ENCODE measurements around the gene NR2F2. TPM values are rescaled to one million over a fixed set of nuclear protein-coding genes. Genes with fewer than 3 reads are reported as not detected.

NR2F2 gene
- not detected for polyA plus RNA-seq

- H3K4me1 Mint-ChIP-seq: peaks cover 0 to 7% (median 5%) of the 10 kb centered on the region in 3 donors
- peak within 1 kb of the TSS; percentile 58 to 88 (median 78) for H3K4me3 Mint-ChIP-seq
- H3K27ac Mint-ChIP-seq: peak within 1 kb of the TSS; percentile 20 to 85 (median 63)
- H3K27me3 Mint-ChIP-seq: peaks cover 61% of the 10 kb centered on the region
- peaks cover 2% of the 10 kb centered on the region for H3K36me3 Mint-ChIP-seq
- peaks cover 0 to 11% (median 0%) of the 10 kb centered on the region in 3 donors for H3K9me3 Mint-ChIP-seq
Observed at GRCh38 chr15:96330450-96331143, at the start of gene NR2F2. TSS of gene NR2F2 (plus strand) at chr15:96330700. CDS start at chr15:96332106, 1,406 bp downstream.

DNA sequence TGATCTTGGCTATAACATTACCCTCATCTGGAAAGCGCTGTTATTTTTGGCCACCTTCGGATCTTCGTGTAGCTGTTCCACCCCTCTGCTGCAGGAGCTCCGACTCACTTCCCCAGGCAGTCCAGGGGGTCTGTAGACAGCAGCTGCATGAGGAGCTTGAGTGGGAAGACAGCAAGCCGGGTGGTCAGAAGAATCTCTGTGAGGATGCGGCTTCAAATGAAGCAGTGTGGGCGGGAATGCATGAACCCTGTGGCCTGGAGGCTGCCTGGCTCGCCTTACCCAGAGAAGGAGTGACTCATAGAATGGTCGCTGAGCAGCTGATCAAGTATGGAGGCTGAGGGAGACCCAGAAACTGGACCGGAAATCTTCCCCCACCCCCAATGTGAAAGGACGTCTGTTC, 45.2 kb upstream of the NR2F2 start:
- H3K27ac Mint-ChIP-seq: no peak overlapping the region

DNA sequence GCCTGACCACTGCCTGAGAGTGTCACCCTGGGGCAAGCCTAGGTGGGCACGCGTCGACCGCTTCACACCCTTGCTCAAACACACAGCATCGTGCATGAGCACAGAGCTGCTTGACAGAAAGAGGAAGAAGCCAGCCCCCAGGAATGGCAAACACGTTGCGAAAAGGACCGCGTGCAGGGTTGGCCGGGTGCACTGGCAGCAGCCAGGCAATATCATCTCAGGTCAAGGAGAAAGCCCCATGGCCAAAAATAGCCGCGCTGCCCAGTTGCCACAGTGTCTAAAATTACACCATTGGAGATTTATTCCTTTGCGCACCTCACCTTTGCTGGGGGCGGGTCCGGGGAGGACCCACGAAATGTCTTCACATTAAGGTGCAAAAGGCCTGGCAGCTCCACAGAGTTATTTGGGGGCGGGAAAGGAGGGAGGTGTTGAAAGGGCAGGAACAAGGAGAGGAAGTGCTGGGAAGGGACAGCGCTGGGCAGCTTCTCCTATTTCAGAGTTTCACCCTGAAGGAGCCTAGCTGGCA, 44.7 kb upstream of the NR2F2 start:
- Mint-ChIP-seq H3K4me1 (no peaks in the 10 kb centered on the region), H3K27ac (no peak overlapping the region), H3K36me3 (peaks cover 1% of the 10 kb centered on the region), H3K4me3 (no peak overlapping the region), H3K9me3 (peaks cover 7 to 10% (median 9%) of the 10 kb centered on the region in 3 donors), H3K27me3 (peaks cover 2% of the 10 kb centered on the region)

More for the DNA sequence above, 45.2 kb upstream of the NR2F2 start:
- Mint-ChIP-seq H3K27me3 (peaks cover 2% of the 10 kb centered on the region), H3K4me3 (no peak overlapping the region), H3K4me1 (no peaks in the 10 kb centered on the region), H3K36me3 (peaks cover 1% of the 10 kb centered on the region), H3K9me3 (peaks cover 7 to 10% (median 9%) of the 10 kb centered on the region in 3 donors)

- no peaks in the 10 kb centered on the region for H3K36me3 Mint-ChIP-seq
- no peaks in the 10 kb centered on the region for H3K4me1 Mint-ChIP-seq
- H3K9me3 Mint-ChIP-seq: peaks cover 0 to 3% (median 2%) of the 10 kb centered on the region in 3 donors
- no peaks in the 10 kb centered on the region for H3K27me3 Mint-ChIP-seq
- H3K27ac Mint-ChIP-seq: no peak overlapping the region
- H3K4me3 Mint-ChIP-seq: no peak overlapping the region
Observed at GRCh38 chr15:96290679-96291078, 39.8 kb upstream of the NR2F2 start.

DNA sequence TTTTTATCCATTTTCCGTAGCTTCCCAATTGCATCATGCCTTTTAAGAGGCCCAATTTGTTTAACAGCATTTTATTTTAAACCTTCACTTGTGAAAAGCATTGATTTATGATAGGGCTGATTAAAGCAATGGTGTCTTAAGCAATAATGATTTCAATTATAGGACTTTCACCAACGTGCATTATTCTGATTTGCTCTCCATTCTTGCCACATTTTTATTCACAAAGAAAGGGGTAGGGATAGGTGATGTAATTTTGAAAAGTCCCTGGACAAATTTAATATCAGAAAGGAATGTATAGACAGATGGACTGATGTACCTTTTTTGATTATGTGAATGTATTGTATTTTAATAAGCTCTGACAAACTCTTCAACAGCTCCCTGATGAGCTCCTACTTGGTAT, 37.9 kb upstream of the NR2F2 start:
- Mint-ChIP-seq H3K9me3 (peaks cover 4 to 6% (median 6%) of the 10 kb centered on the region in 3 donors), H3K4me1 (no peaks in the 10 kb centered on the region), H3K27ac (no peak overlapping the region), H3K4me3 (no peak overlapping the region), H3K27me3 (no peaks in the 10 kb centered on the region), H3K36me3 (no peaks in the 10 kb centered on the region)

DNA sequence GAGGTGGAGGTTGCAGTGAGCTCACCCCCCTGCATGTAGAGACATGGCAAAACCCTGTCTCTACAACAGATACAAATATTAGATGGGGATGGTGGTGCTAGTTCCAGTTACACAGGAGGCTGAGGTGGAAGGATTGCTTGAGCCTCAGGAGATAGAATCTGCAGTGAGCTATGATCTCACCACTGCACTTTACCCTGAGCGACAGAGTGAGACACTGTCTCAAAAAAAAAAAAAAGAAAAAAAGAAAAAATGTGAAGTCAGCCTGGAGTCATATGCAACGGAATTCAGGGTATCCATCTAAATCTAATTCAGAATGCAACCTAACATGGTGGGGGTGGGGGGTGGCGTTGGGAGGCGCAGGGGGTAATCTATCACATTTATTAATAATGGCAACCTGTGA, 37.1 kb upstream of the NR2F2 start:
- H3K27ac Mint-ChIP-seq: no peak overlapping the region
- H3K4me1 Mint-ChIP-seq: no peaks in the 10 kb centered on the region
- H3K36me3 Mint-ChIP-seq: no peaks in the 10 kb centered on the region
- no peak overlapping the region for H3K4me3 Mint-ChIP-seq
- H3K27me3 Mint-ChIP-seq: no peaks in the 10 kb centered on the region
- peaks cover 6 to 13% (median 7%) of the 10 kb centered on the region in 3 donors for H3K9me3 Mint-ChIP-seq

DNA sequence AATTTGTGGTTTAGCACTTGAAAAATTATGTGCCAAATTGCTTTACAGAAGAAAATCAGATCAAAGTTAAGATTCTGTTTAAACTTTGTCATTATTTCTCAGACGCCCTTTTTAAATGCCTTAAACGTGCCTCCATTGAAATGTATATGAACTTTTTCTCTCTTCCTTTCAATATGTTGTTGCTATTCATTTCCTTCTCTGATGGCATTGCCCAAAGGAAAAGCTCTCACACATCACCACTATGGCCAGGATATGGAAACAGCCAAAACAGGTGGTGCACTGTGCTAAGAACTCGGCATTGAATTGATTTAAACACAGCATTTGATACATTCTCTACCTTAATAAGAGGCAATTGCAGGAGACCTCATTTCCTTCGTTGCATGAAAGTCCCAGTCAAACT, 35.7 kb upstream of the NR2F2 start:
- Mint-ChIP-seq H3K4me3 (no peak overlapping the region), H3K36me3 (no peaks in the 10 kb centered on the region), H3K27me3 (no peaks in the 10 kb centered on the region), H3K9me3 (peaks cover 6 to 18% (median 10%) of the 10 kb centered on the region in 3 donors), H3K27ac (no peak overlapping the region), H3K4me1 (no peaks in the 10 kb centered on the region)

DNA sequence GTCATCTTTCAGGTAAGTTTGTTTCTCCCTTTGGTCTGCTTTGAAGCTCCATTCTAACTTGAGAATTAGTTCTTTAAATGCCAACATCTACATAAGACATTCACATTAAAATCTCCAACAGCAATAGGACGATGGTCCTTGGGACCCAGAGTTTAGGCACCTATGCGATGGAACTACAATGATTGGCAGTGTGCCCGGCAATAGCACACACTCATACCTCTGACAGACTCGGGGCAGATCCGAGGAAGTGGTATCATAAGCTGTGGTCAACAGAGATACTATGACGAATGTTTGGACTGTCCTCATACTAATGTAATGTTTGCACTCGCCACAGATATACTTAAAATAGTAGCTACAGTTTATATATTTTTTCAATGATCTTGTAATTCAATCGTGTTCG, 34.2 kb upstream of the NR2F2 start:
- Mint-ChIP-seq H3K27me3 (no peaks in the 10 kb centered on the region), H3K9me3 (peaks cover 6 to 18% (median 8%) of the 10 kb centered on the region in 3 donors), H3K4me3 (no peak overlapping the region), H3K36me3 (no peaks in the 10 kb centered on the region), H3K4me1 (no peaks in the 10 kb centered on the region), H3K27ac (no peak overlapping the region)

DNA sequence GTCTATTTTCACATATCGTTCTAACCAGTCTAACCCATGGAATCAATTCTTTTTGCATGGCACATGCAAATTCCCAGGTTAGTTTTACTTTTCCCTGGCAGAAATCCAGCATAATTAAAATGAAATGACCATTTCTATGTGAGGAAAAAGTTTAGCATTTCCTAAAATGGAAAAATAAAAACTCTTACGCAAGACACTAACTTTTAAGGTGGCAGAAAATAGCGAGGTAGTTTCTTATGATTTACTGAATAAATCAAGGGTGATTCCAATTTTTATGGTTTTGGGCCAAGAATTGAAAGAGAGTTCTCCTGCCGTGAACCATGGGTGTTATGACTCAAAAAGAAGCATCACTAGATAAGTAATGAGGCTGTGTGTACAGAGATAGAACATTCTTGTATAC, 32.7 kb upstream of the NR2F2 start:
- Mint-ChIP-seq H3K9me3 (peaks cover 8 to 20% (median 9%) of the 10 kb centered on the region in 3 donors), H3K4me1 (no peaks in the 10 kb centered on the region), H3K4me3 (peak overlapping the region in 1 of 4 donors; percentile 18), H3K36me3 (no peaks in the 10 kb centered on the region), H3K27ac (no peak overlapping the region), H3K27me3 (no peaks in the 10 kb centered on the region)

DNA sequence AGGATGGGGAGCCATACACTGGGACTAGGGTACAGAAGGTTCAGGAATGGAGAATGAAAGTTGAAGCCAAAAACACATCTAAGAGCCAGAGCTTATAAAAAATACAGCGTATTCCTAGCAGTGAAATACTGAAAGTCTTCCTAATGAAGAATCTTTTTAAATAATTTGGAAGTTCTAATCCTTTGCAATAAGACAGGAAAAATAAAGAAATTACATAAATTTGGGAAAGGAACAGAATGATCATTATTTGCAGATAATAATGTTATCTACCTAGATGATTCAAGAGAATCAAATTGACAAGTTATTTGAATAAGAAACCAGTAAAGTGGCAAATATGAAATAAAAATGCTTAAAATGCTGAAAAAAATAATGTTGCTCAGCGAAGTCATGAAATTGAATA, 32.3 kb upstream of the NR2F2 start:
- Mint-ChIP-seq H3K4me1 (no peaks in the 10 kb centered on the region), H3K27me3 (no peaks in the 10 kb centered on the region), H3K9me3 (peaks cover 8 to 22% (median 9%) of the 10 kb centered on the region in 3 donors), H3K27ac (no peak overlapping the region), H3K36me3 (no peaks in the 10 kb centered on the region), H3K4me3 (peak overlapping the region in 1 of 4 donors; percentile 18)

GRCh38 chr15:96300836-96301235, 29.7 kb upstream of the NR2F2 start:
- no peaks in the 10 kb centered on the region for H3K27me3 Mint-ChIP-seq
- no peak overlapping the region for H3K27ac Mint-ChIP-seq

GRCh38 chr15:96303503-96304056, 26.9 kb upstream of the NR2F2 start:
- Mint-ChIP-seq H3K4me3 (no peak overlapping the region), H3K27me3 (no peaks in the 10 kb centered on the region), H3K9me3 (peaks cover 3 to 11% (median 5%) of the 10 kb centered on the region in 3 donors), H3K4me1 (no peaks in the 10 kb centered on the region), H3K36me3 (peaks cover 1% of the 10 kb centered on the region), H3K27ac (no peak overlapping the region)

More at GRCh38 chr15:96300836-96301235, 29.7 kb upstream of the NR2F2 start:
- H3K4me1 Mint-ChIP-seq: no peaks in the 10 kb centered on the region
- no peak overlapping the region for H3K4me3 Mint-ChIP-seq
- no peaks in the 10 kb centered on the region for H3K36me3 Mint-ChIP-seq
- peaks cover 8 to 21% (median 9%) of the 10 kb centered on the region in 3 donors for H3K9me3 Mint-ChIP-seq

DNA sequence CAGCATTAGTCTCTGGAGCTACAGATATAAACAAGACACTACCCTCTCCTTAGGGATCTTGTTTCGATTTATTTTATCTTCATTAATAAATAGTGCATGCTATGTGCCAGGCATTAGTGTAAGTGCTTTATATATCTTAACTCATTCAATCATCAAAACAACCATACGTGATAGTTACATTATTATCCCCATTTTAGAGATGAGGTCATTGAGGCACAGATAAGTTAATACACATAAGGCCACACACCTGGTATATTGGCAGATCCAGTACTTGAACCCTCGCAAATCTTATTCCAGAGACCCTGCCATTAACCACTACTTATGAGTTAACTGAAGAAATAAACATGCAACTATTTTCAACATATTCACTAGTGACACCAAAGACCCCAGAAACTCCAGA, 25.7 kb upstream of the NR2F2 start:
- no peaks in the 10 kb centered on the region for H3K27me3 Mint-ChIP-seq
- peaks cover 1% of the 10 kb centered on the region for H3K36me3 Mint-ChIP-seq
- H3K4me1 Mint-ChIP-seq: no peaks in the 10 kb centered on the region
- no peak overlapping the region for H3K4me3 Mint-ChIP-seq
- peaks cover 4 to 7% (median 5%) of the 10 kb centered on the region in 3 donors for H3K9me3 Mint-ChIP-seq
- no peak overlapping the region for H3K27ac Mint-ChIP-seq

DNA sequence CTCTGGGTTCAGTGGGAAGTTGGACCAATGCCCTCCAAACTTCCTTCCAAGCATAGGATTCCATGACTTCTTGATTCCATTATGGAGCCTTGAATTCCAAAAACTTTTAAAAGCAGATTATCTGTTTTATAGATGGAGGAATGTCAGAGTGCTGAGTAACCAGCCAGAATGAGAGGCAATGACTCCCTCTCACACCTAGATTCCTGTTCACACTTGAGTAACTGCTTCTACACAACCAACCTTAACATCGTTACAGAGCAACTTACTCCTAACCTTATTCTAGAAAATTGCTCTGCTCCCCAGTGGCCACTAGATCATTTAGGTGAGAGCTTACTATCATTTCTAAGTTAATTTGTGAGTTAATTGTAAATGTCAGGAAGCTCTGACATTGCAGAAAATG, 24.2 kb upstream of the NR2F2 start:
- no peak overlapping the region for H3K27ac Mint-ChIP-seq
- H3K4me3 Mint-ChIP-seq: no peak overlapping the region
- H3K27me3 Mint-ChIP-seq: no peaks in the 10 kb centered on the region
- peaks cover 5 to 7% (median 5%) of the 10 kb centered on the region in 3 donors for H3K9me3 Mint-ChIP-seq
- H3K36me3 Mint-ChIP-seq: peaks cover 1% of the 10 kb centered on the region
- no peaks in the 10 kb centered on the region for H3K4me1 Mint-ChIP-seq

DNA sequence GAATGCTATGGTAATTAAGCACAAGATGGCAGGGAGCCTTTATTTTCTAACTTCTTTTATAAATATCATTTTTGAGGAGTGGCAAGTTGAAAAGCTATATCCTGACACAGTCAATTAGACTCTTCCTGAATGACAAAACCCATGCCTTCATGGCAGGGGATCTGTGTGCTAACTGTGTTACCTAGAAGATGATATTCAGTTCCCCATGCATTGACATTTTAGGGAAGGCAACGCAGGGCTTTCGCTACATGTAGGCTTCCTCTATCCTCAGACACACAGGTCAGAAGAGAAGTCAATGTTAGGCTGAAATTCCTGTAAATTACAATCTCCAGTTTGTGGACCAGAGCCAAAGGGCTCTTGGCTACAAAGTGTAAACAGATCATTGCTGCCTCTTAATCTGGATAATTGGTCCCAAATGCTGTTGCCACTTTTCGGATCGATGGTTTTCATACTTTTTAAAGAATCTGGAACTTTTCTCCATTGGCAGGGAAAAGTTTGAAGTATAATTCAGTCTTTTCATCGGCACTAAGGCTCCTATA, 22.6 kb upstream of the NR2F2 start:
- Mint-ChIP-seq H3K36me3 (peaks cover 1% of the 10 kb centered on the region), H3K9me3 (peaks cover 3 to 5% (median 4%) of the 10 kb centered on the region in 3 donors), H3K27me3 (no peaks in the 10 kb centered on the region), H3K4me1 (no peaks in the 10 kb centered on the region), H3K27ac (no peak overlapping the region), H3K4me3 (no peak overlapping the region)
